SHP77 (cell line): ENCODE data around the gene ARPC2.
A peak's percentile ranks its signal among the peaks of the same experiment; 100 is the strongest.

ENCODE experiments used
- DNase-seq, 2 experiments: peaks; one replicate each; lab custom pipeline; 2025; lab: John Stamatoyannopoulos, UW

The ARPC2 gene

DNA sequence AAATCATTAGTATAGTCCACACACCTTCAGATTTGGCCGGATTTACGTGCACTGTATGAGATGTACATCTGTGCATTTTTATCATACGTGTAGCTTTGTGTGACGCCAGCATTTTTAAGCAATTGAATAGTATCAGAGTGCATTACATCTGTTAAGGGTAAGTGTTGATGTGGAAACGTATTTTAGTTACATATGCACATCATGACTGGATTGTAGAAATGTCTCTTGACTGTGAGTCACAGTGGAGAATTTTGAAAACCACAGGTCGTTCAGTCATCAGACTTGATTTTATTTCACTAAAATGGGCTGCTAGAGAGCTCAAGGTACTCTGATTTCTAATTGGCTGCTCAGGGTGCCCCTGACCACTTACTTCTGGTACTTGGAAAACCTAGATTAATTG, 38.5 kb downstream of the ARPC2 start:
- DNase-seq, result no peak

- DNase-seq, result no peak
These were observed 39.8 kb downstream of the ARPC2 start for GRCh38 chr2:218256612-218257350.

DNA sequence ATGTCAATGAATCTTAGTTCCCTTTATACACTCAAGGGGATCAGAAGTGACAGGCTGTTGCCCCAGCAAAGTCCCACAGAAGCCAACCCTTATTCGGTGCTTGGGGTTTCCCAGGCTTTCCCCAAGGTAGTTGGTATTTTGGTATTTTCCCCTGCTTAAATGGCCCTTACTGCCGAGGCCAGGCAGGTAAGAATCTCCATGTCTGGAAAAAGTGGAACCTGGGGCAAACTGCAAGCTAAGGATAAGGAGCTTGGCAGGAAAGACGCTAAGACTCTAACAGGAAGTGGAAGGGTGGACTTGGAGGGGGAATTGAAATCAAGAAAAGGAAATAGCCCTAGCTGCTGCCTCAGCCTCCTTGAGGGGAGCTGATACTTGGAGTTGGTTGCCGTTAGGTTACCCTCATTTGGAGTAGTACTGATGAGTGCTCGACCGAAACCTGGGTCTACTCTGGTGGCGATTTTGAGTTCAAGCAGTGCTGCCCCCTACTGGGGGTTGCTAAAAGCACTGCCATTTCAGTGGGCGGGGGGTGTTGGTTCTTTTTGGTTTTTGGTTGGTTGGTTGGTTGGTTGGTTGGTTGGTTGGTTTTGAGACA, 40.5 kb downstream of the ARPC2 start:
- no peak for DNase-seq

- no peak for DNase-seq
These were observed 42.3 kb downstream of the ARPC2 start for GRCh38 chr2:218259099-218259961.

- DNase-seq, result no peak
These were observed 43.2 kb downstream of the ARPC2 start for GRCh38 chr2:218260166-218260565.

DNA sequence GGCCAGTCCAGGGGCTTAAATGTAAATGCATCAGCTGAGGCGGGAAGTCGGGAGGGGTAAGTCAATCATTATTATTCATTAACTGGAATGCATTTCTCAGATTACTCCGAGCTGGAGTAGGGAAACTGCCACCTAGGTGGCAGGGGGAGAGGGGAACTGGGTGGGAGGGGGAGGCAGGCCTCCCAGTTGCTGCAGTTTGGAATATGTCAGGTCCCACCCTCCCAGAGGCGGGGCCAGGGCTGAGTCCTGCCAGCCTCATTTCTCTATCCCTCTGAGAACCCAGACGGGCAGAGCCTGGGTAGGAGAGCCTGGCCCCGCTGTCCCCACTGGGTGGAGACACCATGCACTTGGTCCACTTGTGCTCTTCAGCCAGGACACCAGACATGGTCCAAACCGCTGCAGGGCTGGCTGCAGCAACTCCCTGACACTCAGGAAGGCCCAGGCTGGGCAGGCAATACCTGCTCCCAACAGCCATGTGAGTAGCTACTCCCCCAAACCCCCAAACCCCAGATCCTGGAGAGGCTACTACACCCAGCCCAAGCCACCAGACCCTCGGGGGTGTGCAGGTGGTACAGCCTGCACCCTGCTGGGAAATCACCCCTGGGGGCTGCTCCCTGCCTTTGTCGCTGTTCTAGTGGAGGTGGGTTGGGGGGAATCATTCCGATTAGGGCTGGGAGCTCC, 43.9 kb downstream of the ARPC2 start, which contains the start of gene GPBAR1:
TSS of gene GPBAR1 (plus strand) at position 274 of the 681 bp plus-strand sequence. CDS start 1,710 bp downstream, outside the sequence.
- DNase-seq, result no peak

DNA sequence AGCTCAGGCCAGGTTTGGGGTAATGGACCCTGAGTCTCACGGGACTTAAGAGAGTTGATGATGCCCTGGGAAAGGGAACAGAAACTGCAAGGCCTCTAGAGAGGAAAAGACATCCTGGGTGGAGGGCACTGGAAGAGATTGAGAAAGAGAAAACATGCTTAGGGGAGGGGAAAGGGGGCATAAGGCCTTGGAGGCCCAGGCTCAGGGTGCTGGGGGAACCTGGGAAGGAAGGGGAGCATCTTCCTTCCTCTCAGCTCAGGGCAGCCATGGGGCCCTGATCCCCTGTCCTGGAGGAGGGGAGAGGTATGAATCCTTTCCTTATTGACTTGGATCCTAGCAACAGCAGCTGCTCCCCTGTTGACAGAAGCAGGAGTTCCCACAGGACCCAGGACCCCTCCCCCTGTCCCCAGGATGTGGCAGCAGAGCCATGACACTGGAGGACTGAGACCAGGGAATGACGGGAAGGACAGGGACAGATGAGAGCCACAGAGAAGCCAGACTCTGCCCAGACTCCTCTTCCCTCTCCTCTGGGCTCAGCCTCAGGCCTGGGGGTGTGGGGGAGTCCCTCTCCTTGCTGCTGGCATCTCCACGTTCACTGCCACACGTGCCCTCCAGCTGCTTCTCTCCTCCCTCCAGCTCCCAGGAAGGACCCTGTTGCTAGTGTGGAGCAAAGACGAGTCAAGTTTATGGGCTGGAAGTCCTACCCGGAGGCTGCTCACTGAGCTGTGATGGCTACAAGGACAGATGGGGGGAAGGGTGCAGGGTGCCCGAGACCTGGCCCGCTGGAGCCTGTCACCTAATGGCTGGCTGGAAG, 44.6 kb downstream of the ARPC2 start:
- peak; percentile 41 to 44 for DNase-seq

GRCh38 chr2:218262237-218262600, 45.2 kb downstream of the ARPC2 start:
- no peak for DNase-seq

DNA sequence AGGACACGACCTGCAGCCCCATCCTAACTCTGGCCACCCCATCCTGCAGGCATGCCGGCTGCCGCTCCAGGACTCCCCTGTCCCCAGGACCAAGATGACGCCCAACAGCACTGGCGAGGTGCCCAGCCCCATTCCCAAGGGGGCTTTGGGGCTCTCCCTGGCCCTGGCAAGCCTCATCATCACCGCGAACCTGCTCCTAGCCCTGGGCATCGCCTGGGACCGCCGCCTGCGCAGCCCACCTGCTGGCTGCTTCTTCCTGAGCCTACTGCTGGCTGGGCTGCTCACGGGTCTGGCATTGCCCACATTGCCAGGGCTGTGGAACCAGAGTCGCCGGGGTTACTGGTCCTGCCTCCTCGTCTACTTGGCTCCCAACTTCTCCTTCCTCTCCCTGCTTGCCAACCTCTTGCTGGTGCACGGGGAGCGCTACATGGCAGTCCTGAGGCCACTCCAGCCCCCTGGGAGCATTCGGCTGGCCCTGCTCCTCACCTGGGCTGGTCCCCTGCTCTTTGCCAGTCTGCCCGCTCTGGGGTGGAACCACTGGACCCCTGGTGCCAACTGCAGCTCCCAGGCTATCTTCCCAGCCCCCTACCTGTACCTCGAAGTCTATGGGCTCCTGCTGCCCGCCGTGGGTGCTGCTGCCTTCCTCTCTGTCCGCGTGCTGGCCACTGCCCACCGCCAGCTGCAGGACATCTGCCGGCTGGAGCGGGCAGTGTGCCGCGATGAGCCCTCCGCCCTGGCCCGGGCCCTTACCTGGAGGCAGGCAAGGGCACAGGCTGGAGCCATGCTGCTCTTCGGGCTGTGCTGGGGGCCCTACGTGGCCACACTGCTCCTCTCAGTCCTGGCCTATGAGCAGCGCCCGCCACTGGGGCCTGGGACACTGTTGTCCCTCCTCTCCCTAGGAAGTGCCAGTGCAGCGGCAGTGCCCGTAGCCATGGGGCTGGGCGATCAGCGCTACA, 45.9 kb downstream of the ARPC2 start:
- no peak for DNase-seq

DNA sequence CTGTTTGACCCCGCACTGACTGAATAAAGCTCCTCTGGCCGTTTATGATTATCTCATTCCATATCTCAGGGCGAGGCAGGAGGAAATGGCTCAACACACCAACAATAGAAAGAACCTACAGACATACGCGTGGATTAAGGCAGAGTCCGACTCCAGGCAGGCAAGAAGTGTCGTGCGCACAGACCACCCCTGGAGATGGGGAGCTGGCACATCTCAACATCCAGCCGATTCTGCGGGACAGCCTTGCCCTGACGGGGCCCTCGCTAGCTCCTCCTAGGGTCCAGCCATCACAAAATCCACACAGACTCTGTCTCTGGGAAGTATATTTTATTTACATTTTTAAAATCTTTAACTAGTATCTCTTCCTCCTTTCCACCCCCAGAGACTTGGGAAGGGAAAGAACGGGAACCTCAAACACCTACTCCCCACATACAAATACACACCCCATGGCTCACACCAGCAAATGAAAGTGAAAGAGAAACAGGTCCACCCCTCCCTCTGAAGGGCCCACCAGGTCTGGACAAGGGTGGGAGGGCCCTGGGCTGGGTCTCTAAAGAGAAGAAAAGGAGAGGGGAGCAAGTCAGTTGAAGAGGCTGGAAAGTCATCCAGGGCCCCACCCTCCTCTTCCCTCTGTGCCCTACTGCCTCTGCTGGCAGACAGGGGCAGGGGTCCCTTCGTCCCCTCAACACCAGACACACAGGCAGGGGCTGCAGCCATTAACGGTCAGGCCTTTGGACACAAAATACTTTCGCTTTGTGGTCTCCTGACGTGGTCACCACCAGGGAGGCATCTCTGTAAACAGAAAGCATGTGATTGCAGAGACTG, 47.0 kb downstream of the ARPC2 start:
- DNase-seq, result no peak

GRCh38 chr2:218264773-218265561, 48.0 kb downstream of the ARPC2 start:
- DNase-seq, result no peak

GRCh38 chr2:218265626-218266025, 48.6 kb downstream of the ARPC2 start:
- DNase-seq, result no peak

GRCh38 chr2:218266316-218266979, 49.5 kb downstream of the ARPC2 start:
- DNase-seq, result no peak

GRCh38 chr2:218267259-218267658, 50.3 kb downstream of the ARPC2 start:
- DNase-seq, result no peak

GRCh38 chr2:218269900-218270720, 53.1 kb downstream of the ARPC2 start, which contains the start of the genes AAMP and PNKD:
Gene AAMP (minus strand): TSS chr2:218270137. CDS start chr2:218270086, 51 bp downstream.
Gene PNKD (plus strand): TSS chr2:218270519. CDS start chr2:218270536, 17 bp downstream.
- DNase-seq, result peak; percentile 98 to 99

- DNase-seq, result no peak
These were observed 53.9 kb downstream of the ARPC2 start for GRCh38 chr2:218270721-218271486.
